ENCODE data around the gene CD244.
A peak's percentile ranks its signal among the peaks of the same experiment; 100 is the strongest.

Gene CD244

DNA sequence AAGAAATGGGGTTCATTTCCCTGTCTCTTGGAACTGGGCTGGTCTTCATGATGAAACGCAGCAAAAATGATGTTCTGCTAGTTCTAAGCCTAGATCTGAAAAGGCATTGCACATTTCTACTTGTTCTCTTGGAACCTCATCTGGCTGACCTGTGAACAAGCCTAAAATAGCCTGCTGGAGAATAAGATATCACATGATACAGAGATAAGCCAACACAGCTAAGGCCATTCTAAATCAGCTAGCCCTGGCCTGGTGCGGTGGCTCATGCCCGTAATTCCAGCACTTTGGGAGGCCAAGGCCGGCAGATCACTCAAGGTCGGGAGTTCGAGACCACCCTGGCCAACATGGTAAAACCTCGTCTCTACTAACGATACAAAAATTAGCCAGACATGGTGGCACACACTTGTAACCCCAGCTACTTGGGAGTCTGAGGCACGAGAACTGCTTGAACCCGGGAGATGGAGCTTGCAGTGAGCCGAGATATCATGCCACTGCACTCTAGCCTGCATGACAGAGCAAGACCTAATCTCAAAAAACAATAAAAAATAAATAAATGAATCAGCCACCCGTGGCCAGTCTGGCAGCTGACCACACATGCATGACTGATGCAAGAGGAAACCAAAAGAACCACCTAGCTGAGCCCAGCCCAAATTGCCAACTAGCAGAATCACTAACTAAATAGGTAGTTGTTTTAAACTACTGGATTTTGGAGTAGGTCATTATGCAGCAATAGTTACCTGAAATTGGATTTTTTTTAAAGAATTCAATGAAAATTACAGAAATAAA, 18.0 kb downstream of the CD244 start:
- no peak for DNase-seq

DNA sequence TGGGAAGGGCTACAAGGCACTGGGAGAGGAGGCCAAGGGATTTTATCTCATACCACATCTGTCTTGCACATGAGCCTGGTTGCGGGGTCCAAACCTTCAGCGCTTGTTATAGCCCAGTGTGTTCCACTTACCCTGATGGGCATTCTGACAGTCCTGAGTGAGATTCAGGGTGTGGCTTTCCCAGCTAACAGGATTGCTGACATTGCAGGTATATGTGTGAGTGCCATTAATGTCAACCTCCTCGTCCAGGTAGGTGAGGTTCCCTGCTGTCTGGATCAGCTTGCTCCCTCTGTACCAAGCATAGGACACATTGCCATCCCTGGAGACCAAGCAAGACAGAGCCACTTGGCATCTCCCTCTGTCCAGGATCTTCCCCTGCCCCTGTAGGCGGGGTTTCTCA, 21.6 kb downstream of the CD244 start:
- no peak for DNase-seq

DNA sequence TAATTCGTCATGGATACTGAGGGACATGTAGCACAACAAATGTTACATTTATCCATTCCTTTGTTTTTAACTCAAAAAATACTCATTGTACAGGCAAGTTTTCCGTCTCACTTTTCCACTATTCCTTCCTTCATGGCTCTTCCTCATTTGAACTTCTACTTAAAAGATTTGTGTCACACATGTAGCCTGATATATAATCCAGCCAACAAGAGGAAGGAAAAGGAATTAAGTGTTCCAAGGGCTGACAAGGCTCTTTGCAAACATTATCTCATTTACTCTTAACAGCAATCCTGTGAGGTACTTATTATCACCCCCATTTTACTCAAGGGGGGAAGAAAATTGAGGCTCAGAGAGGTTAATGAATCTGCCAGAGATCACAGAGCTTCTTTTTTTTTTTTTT, 22.9 kb downstream of the CD244 start:
- no peak for DNase-seq

DNA sequence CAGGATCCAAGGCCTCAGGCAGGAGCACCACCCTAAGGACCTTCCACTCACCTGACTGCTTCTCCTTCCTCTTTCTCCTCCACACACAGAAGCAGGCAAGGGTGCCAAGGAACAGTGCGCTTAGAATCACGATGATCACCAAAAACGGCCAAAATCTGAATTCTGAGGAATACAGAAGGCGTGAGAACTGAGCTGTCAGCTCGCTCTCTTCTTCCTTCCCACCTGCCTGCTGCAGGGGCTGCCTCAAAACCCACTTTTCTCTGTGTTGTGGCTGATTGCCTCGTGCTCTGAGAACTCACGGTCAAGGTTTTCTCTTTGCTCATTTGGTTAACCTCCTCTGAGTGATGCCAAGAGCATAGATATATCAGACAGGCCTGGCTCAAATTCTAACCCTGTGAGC, 23.8 kb downstream of the CD244 start:
- no peak for DNase-seq

DNA sequence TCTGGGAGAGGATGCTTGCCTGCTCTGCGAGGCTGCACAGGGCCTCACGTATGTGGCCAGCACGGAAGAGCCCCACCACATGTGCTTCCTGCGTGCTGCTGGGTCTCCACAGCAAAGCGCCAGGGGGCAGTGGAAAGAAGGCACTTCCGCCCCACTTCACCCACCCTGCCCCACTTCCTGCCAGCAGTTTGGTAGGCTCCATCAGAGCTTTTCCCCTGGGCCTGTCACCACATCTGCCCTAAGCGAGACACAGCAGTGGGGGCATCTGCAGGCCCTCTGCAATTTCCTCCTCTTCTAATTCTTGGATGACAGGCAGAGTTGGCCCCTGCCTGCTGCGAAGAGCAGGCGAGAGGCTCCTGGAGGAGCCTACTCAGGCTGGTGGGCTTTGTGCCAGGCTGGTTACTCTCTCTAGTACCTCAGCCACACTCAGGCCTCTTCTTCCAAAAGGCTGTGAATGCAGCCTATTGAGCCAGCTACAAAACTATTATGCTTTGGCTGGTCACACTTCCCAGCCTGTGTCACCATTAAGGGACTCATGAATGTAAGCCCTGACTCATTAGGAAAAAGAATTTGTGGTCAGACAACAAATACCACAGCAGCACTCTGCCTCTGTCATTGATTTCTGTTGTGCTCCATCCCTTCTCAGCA, 25.0 kb downstream of the CD244 start:
- DNase-seq, result peak; percentile 64

DNA sequence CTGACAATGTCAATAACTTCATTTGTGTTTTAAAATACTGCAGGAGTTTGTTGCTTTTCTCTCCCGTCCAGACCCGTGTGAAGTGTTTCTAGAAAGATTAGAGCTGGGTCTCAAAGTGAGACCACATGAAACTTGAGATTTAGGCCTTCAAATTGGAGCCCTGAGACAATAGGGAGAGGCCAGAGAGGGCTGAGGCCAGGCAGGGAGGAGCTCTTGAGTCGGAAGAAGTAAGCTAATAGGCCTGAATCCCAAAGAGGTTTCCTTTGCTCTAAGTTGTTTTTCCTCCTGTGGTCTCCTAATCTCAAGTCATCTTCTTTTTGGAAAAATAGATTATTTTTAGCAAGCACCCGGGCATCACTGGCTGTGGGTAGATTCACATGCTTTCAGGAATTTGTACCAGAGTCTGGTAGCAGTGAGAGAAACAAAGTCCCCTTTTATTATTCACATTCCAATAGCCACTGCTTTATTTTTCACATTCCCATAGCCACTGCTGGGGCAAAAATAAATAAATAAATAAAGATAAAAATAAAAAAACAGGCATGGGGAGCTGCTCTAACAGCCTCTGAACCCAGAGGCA, 25.6 kb downstream of the CD244 start:
- DNase-seq, result no peak

DNA sequence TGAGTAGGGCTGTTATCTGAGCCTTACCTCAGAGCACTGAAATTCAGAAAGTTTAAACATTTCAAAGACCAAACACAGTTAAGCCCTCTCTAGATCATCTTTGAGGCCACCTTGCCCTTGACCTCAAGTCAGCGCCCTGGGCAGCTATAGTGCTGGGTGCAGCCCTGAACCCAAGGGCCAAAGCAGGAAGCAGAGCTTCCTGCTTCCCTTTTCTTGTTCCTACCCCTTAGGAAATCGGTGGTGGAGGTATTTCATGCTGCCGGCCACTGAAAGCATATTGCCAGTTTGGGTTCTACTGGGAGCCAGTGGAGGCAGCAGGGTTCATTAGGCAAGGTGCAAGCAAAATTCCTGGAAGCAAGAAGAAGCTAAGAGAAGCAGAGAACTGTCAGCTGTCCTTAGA, 26.1 kb downstream of the CD244 start:
- DNase-seq, result no peak

DNA sequence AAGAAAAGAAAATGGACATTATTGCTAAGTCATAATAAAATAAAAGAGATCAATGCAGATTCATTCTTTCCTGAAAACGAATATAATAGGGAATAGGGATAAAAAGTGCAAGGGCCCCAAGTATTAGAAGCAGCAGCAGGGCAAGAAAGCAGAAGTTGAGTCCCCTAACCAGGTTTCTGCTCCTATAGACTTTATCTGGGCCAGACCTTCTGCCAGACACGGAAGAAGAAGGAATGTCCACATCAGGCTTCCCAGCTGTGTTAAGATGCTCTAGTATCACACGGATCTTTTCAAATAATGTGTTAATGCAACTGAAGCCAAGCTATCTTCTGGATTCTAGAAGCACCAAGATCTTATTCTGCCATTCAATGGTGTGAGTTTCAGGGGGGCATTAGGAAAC, 26.9 kb downstream of the CD244 start:
- no peak for DNase-seq

DNA sequence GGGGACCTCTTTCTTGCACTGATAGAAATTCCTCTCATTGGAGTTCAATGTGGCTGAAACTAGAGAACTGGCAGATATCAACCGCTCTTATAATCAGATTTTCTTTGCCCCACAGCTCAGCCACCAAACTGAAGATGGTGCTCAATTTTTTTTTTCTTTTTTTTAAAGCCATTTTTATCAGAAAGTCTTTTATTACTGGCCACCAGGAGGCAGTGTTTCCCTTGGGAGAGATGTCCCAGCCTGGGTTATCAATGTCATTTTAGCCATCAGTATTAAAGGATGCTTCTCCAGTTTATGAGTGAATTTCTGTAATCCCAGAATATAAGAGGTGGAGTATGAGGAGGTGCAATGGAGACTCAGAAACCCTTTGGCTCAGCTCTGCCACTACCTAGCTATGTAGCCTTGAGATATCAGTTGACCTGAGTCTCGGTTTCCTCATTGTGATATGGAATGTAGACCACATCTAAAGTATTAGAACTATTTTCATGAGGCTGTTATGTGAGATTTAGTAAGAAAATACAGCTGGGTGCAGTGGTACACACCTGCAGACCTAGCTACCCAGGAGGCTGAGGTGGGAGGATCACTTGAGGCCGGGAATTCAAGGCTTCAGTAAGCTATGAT, 27.6 kb downstream of the CD244 start:
- DNase-seq, result peak; percentile 40

DNA sequence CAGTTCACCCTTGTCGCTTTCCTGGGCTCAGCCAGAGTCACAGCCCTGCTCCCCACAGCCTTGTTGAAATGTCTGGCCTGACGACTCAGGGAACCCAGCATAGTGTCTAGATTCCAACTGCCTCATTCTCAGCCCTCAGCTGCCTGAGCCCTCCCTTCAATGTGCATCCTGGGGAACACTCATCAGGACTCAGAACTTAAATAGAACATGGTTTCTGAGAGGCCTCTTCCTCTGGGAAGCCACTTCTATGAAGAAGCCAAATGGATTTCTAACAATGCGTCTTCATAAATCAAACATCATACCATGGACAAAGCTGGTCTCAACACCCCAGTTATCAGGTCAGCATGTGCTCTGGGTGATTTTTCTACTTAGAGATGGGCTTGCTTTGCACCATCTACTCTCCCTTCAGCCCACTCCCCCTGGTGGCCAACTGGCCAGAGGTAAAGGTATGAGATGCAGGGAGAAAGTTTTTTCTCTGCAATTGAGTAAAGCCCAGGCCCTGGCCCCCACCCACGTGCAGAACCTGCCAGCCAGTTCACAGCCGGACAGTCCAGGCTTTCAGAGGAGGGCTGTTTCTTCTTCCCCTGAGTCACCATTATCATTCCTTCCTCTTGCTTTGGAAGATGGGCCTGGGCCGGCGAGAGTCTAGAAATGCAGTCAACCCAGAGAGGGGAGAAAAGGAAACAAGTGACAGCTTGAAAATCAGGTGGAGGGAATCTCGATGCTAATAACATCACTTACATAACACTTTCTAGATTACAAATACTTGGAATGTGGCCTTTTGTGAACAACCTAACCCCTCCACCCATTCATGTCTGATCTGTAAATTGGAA, 32.1 kb downstream of the CD244 start:
- DNase-seq, result peak; percentile 75

DNA sequence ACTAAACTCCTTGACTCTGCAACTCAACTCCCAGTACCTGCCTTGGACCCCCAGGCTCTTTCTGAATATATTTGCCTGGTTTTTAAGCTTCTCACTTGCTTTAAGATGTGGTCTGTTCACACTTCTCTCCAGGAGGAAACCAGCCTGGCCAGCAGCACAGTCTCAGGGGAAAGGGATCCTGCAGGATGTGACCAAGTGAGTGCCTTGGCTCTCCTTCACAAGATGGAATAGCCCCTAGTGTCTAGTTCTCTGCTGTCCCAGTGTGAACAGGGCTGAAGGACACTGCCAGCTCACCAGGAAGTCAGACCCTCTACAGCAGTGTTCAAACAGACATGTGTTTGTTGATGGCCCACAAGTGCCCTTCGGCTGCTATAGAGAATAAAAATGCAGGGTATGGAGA, 32.9 kb downstream of the CD244 start:
- DNase-seq, result no peak

DNA sequence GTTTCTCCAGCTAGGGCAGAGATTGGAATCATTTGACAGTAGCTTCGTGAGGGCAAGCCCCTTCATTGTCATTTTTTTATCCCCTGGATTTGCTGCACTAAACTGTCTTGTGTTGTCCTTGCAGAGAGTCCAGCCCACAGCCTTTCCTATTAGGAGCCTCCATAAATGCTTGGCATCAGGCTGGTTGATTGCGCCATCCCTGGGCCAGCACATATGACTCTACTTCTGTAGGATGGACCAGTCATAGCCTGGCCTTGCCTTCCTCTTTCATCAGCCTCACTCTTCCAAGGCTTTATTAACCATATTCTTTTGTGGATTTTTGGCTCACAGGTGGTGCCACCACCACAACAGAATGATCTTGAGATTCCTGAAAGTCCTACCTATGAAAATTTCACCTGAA, 35.3 kb downstream of the CD244 start:
- no peak for DNase-seq

DNA sequence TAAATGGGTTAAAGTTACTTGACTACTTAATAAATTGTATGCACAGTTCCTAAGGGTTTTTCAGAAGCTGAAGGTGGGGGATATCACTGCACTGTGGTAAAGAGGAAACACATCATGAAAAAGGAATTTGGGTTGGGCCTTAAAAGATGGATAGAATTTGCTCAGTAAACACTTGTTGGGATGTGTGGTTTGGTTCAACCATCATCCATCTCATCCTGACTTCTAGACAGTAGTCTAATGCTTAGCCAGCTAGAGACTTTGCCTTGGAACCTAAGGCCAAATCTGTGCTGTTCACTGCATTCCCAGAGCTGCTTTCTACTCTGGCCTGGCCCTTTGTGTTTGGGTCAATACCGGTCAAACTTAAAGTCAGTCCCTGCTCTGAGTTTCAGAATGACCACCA, 36.1 kb downstream of the CD244 start:
- no peak for DNase-seq

DNA sequence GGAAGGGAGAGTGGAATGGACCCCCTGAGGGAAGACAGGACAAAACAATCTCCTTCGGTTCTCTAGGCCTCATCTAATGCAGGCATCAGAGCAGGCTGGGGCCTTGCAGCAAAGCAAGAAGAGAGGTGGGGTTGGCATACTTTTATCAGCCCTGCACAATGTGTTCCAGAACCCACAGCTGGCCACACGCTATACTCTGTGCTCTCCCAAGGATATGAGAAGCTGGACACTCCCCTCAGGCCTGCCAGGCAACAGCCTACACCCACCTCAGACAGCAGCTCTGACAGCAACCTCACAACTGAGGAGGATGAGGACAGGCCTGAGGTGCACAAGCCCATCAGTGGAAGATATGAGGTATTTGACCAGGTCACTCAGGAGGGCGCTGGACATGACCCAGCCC, 39.4 kb downstream of the CD244 start:
- DNase-seq, result no peak

DNA sequence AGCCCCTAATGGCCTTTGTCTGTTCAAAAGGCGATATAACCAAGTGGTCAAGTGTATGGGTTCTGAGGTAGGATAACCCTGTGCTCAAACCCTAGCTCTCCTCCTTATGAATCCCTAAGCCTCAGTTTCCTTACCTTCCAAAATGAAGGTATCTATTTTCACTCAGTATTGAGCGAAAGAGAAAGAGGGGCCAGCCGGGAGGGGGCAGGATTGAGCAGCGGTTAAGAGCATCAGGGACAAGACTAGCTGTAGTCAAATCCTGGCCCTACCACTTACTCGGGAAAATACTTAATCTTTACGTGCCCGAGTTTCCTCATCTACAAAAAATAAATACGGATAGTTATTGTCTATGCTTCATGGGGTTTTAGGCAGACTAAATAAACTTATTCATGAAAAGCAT, 41.1 kb downstream of the CD244 start:
- DNase-seq, result no peak

DNA sequence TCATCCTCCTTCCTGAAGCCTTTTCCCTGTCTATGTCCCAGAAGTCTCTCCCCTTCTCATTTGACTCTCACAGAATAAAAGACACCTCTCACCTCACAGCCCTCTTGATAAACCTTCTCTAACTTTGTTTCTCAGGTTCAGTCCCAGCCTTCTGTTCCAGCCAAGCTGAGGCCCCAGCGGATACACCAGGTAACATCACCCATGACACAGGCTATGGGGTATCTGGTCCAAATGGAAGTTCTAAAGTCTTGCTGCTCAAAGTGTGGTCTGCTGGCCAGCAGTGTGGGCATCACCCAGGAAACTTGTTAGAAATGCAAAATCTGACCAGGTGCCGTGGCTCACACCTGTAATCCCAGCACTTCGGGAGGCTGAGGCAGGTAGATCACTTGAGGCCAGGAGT, 43.5 kb downstream of the CD244 start:
- no peak for DNase-seq

DNA sequence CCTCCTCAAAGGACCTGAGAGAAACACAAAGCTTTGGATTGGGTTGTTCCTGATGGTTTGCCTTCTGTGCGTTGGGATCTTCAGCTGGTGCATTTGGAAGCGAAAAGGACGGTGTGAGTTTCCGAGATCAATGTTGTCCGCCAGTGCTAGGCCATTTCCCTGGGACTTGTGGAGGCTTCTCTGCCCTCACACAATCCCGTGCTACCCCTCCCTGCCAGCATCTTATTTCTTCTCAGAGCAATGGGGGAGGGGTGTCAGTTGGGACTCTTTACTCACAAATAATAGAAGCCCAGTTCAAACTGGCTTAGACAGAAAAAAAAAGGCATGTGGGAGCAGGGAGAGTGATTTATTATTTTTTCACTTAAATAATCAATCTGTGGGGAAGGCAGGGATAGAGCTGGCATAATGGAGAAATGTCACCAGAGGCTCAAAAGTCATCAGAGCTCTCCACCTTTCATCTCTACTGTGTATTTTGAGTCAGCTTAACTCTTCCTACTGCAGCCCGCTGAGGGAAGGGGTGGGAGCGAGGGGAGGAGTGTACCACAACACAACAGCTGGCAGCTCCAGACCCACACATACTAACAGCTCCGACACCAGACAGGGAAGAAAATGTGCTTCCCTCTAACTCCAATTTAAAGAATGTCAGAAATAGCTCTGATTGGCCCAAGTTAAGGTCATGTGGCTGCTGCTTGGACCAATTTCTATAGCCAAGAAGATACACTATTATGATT, 44.3 kb downstream of the CD244 start:
- DNase-seq, result no peak

DNA sequence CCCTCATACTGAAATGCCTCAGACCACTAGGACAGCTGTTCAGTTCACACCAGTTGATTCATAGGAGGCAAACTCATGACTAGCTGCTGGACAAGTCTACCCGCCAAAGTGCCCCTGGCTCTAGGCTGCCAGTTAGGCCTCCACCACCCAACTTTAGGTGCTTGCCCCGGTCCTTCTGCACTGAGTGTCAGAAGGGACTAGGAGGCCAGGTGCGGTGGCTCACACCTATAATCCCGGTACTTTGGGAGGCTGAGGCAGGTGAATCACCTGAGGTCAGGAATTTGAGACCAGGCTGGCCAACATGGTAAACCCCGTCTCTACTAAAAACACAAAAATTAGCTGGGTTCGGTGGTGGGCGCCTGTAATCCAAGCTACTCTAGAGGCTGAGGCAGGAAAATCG, 47.8 kb downstream of the CD244 start:
- no peak for DNase-seq

DNA sequence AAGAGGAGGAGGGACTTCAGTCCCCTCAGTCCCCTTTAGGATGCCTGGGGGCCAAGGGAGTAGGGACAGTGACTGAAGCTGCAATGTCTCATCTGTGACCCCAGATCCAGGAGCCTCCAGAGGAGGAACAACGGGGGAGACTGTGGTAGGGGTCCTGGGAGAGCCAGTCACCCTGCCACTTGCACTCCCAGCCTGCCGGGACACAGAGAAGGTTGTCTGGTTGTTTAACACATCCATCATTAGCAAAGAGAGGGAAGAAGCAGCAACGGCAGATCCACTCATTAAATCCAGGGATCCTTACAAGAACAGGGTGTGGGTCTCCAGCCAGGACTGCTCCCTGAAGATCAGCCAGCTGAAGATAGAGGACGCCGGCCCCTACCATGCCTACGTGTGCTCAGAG, 48.4 kb downstream of the CD244 start:
- DNase-seq, result no peak

DNA sequence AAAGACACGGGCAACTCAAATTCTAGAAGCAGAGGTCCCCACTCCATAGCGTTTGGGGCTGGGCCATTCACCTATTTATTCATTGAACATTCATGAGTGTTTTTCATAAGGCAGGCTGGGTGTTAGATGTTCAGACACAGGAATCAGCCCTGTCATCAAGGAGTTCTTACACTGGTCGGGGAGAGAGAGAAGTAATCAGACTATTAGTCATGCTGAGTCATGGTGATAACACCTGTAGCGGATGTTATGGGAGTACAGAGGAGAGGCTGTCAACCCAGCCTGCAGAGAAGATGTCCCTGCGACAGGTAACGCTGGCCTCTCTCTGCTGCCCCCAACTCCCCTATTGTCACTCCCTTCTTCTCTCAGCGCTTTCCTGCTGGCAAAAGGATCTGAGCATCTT, 49.5 kb downstream of the CD244 start:
- no peak for DNase-seq

DNA sequence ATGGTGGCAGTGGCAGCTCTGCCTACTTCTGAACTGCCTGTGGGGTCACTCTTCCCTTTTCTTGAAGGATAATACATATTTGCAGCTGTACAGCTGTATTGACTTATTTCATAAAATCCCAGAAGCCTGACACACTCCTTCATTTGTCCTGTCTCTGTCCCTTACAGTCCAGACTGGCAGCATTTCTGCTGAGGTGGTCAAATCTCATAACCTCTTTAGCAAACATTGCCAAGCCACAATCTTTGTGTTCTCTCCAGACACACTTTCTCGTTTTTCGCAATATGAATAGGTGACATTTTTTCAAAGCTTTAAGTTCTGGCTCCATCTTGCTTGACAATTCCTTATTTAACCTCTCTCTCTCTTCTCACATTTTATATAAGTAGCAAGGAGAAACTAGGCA, 51.5 kb downstream of the CD244 start:
- no peak for DNase-seq

DNA sequence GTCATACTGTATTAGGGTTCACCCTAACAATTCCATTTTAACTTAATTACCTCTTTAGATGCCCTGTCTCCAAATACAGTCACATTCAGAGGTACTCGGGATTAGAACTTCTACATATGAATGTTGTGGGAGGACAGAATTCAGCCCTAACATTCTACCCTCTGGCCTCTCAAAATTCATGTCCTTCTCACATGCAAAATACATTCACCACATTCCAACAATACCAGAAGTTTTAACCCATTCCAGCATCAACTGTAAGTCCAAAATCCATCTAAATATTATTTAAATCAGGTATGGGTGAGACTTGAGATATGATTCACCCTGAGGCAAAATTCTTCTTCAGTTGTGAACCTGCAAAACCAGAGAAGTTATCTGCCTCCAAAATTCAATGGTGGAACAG, 52.2 kb downstream of the CD244 start:
- no peak for DNase-seq

All from T-helper 9 cell (primary cell).